ENCODE data around the gene IDH2.

IDH2 gene

DNA sequence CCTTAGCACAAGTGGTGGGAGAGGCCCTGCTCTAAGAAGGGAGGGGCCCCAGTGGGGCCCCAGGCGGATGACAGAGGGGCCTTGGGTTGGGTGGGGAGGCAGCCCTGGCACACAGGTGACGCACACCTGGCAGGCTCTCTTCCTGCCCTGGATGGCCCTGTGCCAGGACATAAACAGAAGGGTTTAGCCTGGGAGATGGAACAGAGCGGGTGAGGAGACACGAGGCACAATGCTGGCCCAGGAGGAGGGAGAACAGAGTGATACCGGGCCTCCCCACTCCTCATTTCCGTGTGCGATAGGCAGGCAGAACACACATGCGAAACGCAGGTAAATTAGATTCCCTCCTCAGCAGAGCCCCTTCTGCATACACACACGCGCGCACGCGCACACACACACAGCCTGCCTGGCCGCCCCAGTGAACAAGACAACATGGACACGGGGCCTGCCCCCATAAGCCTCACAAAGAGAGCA is 39.8 kb downstream of the IDH2 start:
- DNase-seq: peak; percentile 42

DNA sequence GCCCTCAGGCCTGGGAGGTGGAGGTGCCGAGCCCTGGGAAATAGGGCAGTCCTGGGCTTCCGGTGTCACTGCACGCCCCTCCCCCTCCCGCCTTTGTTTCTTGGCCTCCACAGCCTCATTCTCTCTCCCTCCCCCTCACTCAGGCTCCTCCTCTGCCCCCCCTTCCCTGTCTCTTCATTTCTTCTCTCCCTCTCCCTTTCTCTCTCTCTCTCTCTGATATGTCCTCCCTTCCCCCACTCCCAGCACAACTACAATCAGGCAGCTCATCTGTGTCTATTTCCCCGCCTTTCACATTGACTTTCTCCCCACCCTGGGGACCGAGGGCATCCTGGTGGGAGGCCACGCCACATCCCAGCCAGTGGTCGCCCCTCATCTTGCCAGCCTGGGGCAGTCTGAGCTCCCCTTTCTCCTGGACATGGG is 40.2 kb downstream of the IDH2 start:
- peak; percentile 53 for DNase-seq

DNA sequence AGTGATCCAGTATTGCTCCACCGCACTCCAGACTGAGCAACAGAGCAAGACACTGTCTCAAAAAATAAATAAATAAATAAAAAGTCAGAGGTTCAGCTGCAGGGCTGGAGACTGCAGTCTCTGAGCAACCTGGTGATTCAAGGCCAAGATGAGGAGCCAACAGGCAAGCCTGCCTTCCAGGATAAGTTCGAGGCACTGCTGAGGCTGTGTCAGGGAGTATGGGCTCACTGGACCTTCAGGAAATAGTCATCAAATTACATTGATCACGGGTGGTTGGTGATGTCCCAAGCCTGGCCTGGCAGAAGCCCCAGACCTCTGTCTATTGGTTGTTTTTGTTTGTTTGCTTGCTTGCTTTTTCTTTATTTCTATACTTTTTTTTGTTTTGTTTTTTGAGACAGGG is 41.5 kb downstream of the IDH2 start:
- no peak for DNase-seq

- DNase-seq: peak; percentile 79
These were observed 42.9 kb downstream of the IDH2 start for GRCh38 chr15:90059208-90059985.

- no peak for DNase-seq
These were observed 43.5 kb downstream of the IDH2 start for GRCh38 chr15:90058775-90059174.

DNA sequence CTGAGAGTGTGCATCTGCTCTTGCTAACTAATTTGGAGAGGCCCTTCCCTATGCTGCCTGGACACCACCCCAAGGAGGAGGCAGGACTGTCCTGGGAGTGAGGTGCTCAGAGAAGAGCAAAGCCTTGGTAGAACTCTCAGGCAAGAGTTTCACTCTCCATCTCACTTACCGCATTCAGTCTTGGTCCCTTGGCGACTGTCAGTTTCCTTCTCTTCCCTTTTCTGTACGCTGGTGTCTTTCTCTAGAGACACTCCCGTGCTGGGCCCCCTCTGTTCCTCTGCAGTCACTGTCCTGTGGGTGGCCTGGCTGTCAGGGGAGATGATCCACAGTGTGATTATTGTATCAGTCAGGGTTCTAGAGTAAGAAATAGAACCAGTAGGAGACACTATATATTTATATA is 44.0 kb downstream of the IDH2 start:
- DNase-seq: no peak

GRCh38 chr15:90056529-90056928 is 45.7 kb downstream of the IDH2 start:
- no peak for DNase-seq

GRCh38 chr15:90055182-90055581 is 47.1 kb downstream of the IDH2 start:
- no peak for DNase-seq

DNA sequence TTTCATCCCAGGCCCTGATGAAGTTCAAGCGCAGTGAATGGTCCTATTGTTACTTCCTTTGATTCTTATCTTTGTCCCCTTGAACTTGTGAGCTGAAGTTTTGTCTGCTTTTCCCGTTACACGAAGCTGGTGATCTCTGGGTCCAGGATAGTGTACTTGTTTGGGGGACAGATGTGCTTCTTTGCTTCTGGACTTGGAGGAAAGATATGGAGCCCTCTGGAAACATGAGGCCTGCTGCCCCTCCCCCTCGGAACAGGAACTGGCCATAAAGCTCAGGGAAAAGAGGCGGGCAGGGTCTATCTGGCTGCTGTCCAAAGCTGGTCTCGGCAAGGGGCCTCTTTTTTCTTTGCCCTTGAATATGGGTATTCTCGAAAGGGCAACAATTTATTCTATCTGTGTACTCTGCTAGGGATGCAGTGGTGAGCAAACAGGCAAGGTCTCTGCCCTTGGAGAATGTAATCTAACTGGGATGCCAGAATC is 47.6 kb downstream of the IDH2 start:
- DNase-seq: no peak

DNA sequence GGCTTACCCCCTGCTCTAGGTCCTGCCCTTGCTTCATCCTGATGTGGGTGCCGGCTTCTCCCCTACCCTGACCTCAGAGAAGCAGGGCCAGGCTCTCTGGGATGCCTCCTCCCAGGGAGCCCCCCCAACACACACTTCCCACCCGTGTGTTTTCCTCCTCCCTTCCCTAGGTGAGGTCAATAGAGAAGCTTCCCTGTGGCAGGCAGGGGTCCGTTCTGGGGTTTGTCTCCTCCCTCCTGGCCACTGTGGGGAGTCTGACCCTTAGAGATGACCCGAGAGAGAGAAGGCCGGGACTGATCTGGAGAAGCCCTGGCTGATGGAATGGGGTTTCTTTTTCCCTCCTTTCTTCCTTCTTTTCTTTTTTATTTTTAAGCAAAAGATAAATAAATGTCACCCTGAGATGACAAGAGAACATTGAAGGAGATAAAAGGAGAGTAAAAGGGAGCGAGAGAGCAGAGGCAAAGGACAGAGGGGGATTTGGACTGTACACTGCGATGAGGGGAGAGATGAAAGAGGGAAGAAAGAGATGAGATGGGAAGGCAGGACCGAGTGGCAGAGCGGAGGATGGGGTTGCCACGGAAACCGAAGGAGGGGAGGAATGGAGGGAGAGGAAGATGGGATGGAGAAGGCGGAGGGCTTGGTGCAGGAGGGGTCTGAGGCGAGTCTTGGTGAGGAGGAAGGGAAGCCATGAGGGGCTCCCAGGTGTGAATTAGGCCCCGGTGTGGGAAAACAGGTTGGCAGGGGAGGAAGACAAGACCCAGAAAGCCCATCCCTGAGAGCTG is 48.4 kb downstream of the IDH2 start:
- no peak for DNase-seq

GRCh38 chr15:90051874-90052273 is 50.4 kb downstream of the IDH2 start:
- DNase-seq: no peak

- no peak for DNase-seq
These were observed 52.3 kb downstream of the IDH2 start for GRCh38 chr15:90049666-90050604.

GRCh38 chr15:90049030-90049429 is 53.2 kb downstream of the IDH2 start:
- no peak for DNase-seq

DNA sequence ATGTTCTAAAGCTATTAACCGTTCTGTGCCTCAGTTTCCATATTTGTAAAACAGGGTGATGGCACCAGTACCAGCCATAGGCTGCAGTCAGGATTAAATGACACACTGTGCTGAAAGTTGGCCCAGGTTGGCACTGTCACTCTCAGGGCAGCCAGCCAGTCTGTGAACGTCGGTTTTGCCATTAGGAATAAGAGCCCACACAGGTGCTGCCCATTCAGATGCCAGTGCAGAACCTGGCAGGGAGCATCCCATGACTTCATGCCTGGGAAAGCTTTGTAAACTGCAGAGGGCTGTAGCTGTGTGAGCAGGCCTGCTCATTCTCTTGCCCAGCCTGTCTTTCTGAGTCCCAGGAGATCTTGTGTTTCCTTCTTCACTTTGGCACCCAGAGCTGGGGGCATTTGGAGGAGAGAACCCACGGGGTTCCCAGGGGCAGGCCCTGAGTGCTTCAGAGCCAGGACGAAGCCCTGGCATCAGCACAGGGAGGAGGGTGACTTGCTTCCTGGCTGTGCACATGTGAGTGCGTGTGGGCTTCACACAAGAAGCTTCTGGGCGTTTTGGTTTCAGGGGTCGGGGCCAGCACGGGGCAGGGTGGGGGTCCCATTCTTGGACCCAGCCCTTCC is 54.2 kb downstream of the IDH2 start:
- DNase-seq: no peak

DNA sequence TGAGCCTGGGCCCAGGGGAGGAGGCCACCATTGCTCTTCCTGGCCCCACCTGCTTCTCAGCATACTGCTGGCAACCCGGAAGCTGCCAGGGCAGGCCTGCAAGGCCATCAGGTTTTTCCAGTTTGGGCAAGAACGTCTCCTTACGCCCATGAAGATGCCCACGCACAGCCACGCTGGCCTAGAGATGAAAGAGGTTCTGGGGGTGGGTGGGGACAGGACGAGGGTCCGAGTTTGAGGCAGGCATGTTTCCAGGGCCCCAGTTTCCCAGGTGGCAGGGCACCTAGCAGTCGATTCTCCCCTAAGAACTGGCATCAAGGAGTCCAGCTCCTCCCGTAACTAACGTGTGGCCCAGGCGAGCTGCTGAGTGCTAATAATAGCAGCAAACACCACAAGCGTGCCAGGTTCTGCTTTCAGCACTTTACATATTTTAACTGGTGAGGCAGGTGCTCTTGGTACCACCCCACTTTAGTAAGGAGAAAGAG is 55.3 kb downstream of the IDH2 start:
- no peak for DNase-seq

- no peak for DNase-seq
These were observed 56.0 kb downstream of the IDH2 start for GRCh38 chr15:90046289-90046688.

DNA sequence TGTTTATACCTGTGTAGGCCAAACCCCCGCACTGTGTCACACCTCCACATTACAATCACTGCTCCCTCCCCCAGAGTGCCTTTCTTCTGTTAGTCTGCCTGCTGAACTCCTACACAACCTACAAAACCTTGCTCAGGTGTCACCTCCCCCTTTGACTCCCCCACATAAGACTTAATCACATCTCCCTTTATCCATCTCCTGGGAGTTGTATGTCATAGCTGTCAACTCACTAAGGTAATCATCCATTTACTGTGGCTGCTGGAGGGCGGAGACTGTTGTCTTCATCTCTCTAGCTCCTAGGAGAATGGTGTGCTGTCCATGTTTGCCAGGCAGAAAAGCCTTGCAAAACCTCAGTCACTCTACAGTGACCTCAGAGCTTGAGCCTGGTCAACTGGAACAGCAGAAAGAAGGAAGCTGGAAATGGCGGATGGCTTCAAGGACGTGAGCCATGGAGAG is 57.3 kb downstream of the IDH2 start:
- DNase-seq: no peak

DNA sequence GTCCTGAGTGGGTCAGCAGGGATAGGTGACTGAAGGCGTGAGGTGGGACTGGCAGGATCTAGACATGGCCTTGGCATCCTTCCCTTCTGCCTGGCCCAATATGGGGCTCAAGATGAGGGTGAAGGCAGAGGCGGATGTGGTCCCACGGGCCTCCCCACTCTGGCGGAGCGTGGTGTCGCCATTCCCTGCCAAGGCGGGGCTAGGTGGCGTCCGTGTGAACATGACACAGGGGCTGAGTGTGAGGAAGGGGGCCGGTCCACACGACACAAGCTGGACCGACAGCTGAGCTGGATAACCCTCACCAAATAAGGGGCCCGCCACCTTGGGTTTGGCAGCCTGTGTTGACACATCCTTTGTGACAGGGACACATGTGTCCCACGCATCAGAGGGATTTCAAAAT is 58.1 kb downstream of the IDH2 start:
- no peak for DNase-seq

DNA sequence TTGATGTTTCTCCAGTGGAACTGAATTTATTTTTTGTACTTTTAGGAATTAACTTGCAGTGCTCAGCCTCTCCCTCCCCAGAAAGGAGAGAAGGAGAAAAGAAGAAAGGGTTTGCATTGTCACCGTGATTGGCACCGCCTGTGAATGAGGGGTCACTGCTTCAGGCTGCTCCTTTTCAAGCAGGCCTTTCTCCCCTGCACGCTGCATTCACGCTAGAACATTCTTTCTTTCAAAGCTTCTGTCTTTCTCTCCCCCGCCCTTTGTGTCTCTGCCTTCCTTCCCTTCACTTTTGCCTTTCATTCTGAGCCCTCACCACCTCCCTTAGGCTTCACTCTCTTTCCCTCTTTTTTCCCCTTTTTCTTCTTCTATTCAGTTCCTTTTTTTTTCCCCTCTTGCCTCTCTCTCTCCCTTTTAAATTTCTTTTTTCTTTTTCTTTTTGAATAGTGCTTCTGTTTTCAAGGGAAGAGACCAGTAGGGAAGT is 58.7 kb downstream of the IDH2 start:
- no peak for DNase-seq

DNA sequence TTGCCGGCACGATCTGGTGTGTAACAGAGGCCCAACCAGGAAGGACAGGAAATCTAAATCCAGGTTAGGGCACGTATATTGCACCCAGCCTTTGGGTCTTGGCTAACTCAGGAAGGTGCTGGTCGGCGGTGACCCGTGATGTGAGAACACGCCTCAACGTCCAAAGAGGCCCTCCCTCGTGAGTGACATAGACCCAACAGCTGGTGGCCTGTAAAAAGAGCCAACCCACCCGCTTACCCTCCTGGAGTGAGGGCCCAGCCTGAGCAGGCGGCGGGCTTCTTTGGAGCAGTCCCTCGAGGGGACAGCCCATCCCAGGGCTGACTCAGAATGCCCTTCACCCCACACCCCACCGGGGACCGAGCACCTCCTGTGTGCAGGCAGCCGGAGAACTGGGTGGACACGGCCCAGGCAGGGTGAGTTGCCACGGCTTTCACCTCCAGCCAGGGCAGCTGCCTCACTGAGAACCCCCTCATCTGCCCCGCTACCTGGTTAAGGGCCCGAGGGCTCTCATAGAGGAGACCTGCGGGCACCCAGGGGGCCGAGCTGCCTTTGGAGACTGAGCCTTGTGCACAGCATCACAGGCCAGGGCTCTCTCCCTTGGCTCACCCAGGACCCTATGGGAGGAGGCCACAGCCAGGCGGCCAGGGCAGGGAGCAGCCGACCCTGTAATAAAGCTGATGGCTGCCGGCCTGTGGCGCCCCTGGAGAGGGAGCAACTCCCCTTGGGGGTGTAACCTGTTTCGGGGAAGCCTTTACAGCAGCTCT is 59.3 kb downstream of the IDH2 start:
- no peak for DNase-seq

GRCh38 chr15:90042356-90042755 is 59.9 kb downstream of the IDH2 start:
- no peak for DNase-seq
